ENCODE results near the gene ADD3.

Gene ADD3

GRCh38 chr10:110153396-110153795, 145.6 kb downstream of the ADD3 start:
- no peak for DNase-seq (ENCODE audit: low read depth)

GRCh38 chr10:110156046-110156445, 148.3 kb downstream of the ADD3 start:
- no peak for DNase-seq (ENCODE audit: low read depth)

- no peak for DNase-seq (ENCODE audit: low read depth)
These were observed 150.5 kb downstream of the ADD3 start for GRCh38 chr10:110158051-110159005.

GRCh38 chr10:110160081-110160480, 152.3 kb downstream of the ADD3 start:
- DNase-seq (ENCODE audit: low read depth): no peak

GRCh38 chr10:110160522-110160921, 152.7 kb downstream of the ADD3 start:
- DNase-seq (ENCODE audit: low read depth): no peak

- no peak for DNase-seq (ENCODE audit: low read depth)
These were observed 155.0 kb downstream of the ADD3 start for GRCh38 chr10:110162741-110163145.

- no peak for DNase-seq (ENCODE audit: low read depth)
These were observed 155.5 kb downstream of the ADD3 start for GRCh38 chr10:110163192-110163773.

GRCh38 chr10:110163841-110164240, 156.1 kb downstream of the ADD3 start:
- no peak for DNase-seq (ENCODE audit: low read depth)

GRCh38 chr10:110165239-110165638, 157.5 kb downstream of the ADD3 start:
- no peak for DNase-seq (ENCODE audit: low read depth)

- no peak for DNase-seq (ENCODE audit: low read depth)
These were observed 159.4 kb downstream of the ADD3 start for GRCh38 chr10:110167149-110167548.

GRCh38 chr10:110168601-110169481, 161.1 kb downstream of the ADD3 start:
- no peak for DNase-seq (ENCODE audit: low read depth)

- no peak for DNase-seq (ENCODE audit: low read depth)
These were observed 161.8 kb downstream of the ADD3 start for GRCh38 chr10:110169586-110169985.

GRCh38 chr10:110170142-110170971, 162.6 kb downstream of the ADD3 start:
- no peak for DNase-seq (ENCODE audit: low read depth)

GRCh38 chr10:110171032-110171431, 163.2 kb downstream of the ADD3 start:
- no peak for DNase-seq (ENCODE audit: low read depth)

GRCh38 chr10:110172155-110172554, 164.4 kb downstream of the ADD3 start:
- no peak for DNase-seq (ENCODE audit: low read depth)

- DNase-seq (ENCODE audit: low read depth): no peak
These were observed 166.4 kb downstream of the ADD3 start for GRCh38 chr10:110174201-110174600.

GRCh38 chr10:110174816-110175215, 167.0 kb downstream of the ADD3 start:
- no peak for DNase-seq (ENCODE audit: low read depth)

- DNase-seq (ENCODE audit: low read depth): no peak
These were observed 167.6 kb downstream of the ADD3 start for GRCh38 chr10:110175406-110175805.

GRCh38 chr10:110176141-110177030, 168.6 kb downstream of the ADD3 start:
- no peak for DNase-seq (ENCODE audit: low read depth)

GRCh38 chr10:110179220-110179619, 171.4 kb downstream of the ADD3 start:
- no peak for DNase-seq (ENCODE audit: low read depth)
